Psoas muscle (tissue), 8 donors: ENCODE measurements around the gene IRAK3. TPM values are rescaled to one million over a fixed set of nuclear protein-coding genes. Genes with fewer than 3 reads are reported as not detected.
A peak's percentile ranks its signal among the peaks of the same experiment; 100 is the strongest.

ENCODE experiments used
- ATAC-seq, 4 donors: fragments of 200-7000 bp; cut with Tn5 transposase; one replicate each; pipeline ENCODE4 v1.9.1; 2020; ENCODE audit warnings: moderate library complexity in 3 of 4, mild to moderate bottlenecking in 2 of 4
- DNase-seq, 2 donors: peaks; one replicate each; pipeline ENCODE4 v3.0.0-alpha.2; 2020
- H3K27ac ChIP-seq: fragments of 200-600 bp; one replicate; pipeline ENCODE4 v1.8.0; 2022
- H3K27me3 ChIP-seq, 3 donors: fragments of 200-600 bp in 1 of 3; one replicate each; pipeline versions ENCODE4 v1.6.1 to v1.8.0; 2013 to 2022; ENCODE audit warnings: low read length in 2 of 3, mild to moderate bottlenecking in 2 of 3, moderate library complexity in 1 of 3; ENCODE audit not compliant: insufficient read depth in 3 of 3
- H3K36me3 ChIP-seq, 2 donors: fragments of 200-600 bp in 1 of 2; one replicate each; pipeline versions ENCODE4 v1.6.1 to v1.8.0; 2013 to 2022; ENCODE audit warnings: low read depth in 1 of 2, mild to moderate bottlenecking in 1 of 2, moderate library complexity in 1 of 2; ENCODE audit not compliant: insufficient read depth in 1 of 2
- H3K4me1 ChIP-seq: fragments of 200-600 bp; one replicate; pipeline ENCODE4 v1.8.0; 2022
- H3K4me3 ChIP-seq: fragments of 200-600 bp; one replicate; pipeline ENCODE4 v1.8.0; 2022; ENCODE audit warnings: mild to moderate bottlenecking
- H3K9me3 ChIP-seq: fragments of 200-600 bp; one replicate; pipeline ENCODE4 v1.8.0; 2022
- CTCF ChIP-seq: fragments of 200-600 bp; IDR thresholded peaks from one replicate; pipeline ENCODE4 v1.8.0; 2022; ENCODE audit warnings: antibody characterized with exemption
- WGBS, 3 donors: extraction: QIAGEN DNeasy Blood & Tissue Kit; methylation state at CpG; one replicate each; pipeline versions ENCODE4 v1.1.6 to v1.1.7; 2013; 5-methylcytosine and 5-hydroxymethylcytosine counted together
- intact Hi-C, 2 donors: fragments of 100-400 bp; cut with DNase I; formaldehyde crosslinking; loops; one replicate each; pipeline versions ENCODE4 v1.11.0 to v1.14.2; 2022
- polyA plus RNA-seq, 3 donors: library from polyadenylated mRNA; stranded (reverse); fragments of 200-250 nt; gene quantifications; one replicate each; pipeline ENCODE4 v1.2.3, GENCODE V29; 2013
- total RNA-seq, 4 donors: library from RNA; stranded (reverse); fragmentation: NEBNext Ultra II Directional in 2 of 4; extraction: Animal tissue kit (Norgen Biotek cat#: 25700) in 2 of 4; gene quantifications; one replicate each; pipeline versions ENCODE4 v1.2.1 to v1.2.4, GENCODE V29; 2021 to 2023
- donor health status: healthy with polysubstance abuse.
- donor health status: DM: no; HTN: no; CAD: no; lungs with moderate emphysema.
- donor health status: Bipolar disorder and iron deficiency.
- donor health status: healthy.
- donor health status: DM: yes; HTN: yes; CAD: no.
- donor health status: DM: no; HTN: no; CAD: no.
- donor health status: DM: no; HTN: no; CAD: no.
- donor health status: DM: yes; HTN: yes; CAD: no.

Gene IRAK3
- total and polyA plus RNA-seq, 7 donors, result 0.97 to 4.0 (median 2.2) TPM

- no peak for DNase-seq
These were observed 81.6 kb downstream of the IRAK3 start for GRCh38 chr12:66270613-66271012.

GRCh38 chr12:66272650-66273049 is 83.6 kb downstream of the IRAK3 start:
- DNase-seq (no peak), ATAC-seq (no peak)
- no peaks in the 10 kb centered on the region for H3K36me3 ChIP-seq
- H3K4me1 ChIP-seq, result no peaks in the 10 kb centered on the region
- 52 to 58% (median 54%) methylated on average over 3 of the region's 3 CpGs for WGBS, 3 donors
- TF ChIP-seq CTCF, result no peak
- intact Hi-C loops, result loop anchor here in 1 of 2 donors (10.0 kb wide), 1 partner anchor 422 kb away; no protein-coding TSS in a partner anchor
- no peaks in the 10 kb centered on the region for H3K9me3 ChIP-seq
- no peak overlapping the region for H3K27ac ChIP-seq
- no peak overlapping the region for H3K4me3 ChIP-seq
- H3K27me3 ChIP-seq, result no peaks in the 10 kb centered on the region

More at GRCh38 chr12:66270613-66271012, 81.6 kb downstream of the IRAK3 start:
- H3K4me1 ChIP-seq, result no peaks in the 10 kb centered on the region
- no peak overlapping the region for H3K4me3 ChIP-seq
- no peak for ATAC-seq
- intact Hi-C loops, result loop anchor here in 1 of 2 donors (10.0 kb wide), 1 partner anchor 424 kb away; no protein-coding TSS in a partner anchor
- no peak for TF ChIP-seq CTCF
- H3K36me3 ChIP-seq, result no peaks in the 10 kb centered on the region
- H3K27ac ChIP-seq, result no peak overlapping the region
- H3K9me3 ChIP-seq, result no peaks in the 10 kb centered on the region
- 68 to 78% (median 71%) methylated on average over 1 of the region's 1 CpG for WGBS, 3 donors
- H3K27me3 ChIP-seq, result no peaks in the 10 kb centered on the region

- ATAC-seq, result no peak
- no peak for TF ChIP-seq CTCF
- no peak for DNase-seq
- intact Hi-C loops, result loop anchor here in 1 of 2 donors (10.0 kb wide), 1 partner anchor 422 kb away; no protein-coding TSS in a partner anchor
- Histone ChIP-seq H3K27me3 (no peaks in the 10 kb centered on the region), H3K4me1 (no peaks in the 10 kb centered on the region), H3K27ac (no peak overlapping the region), H3K4me3 (no peak overlapping the region), H3K9me3 (no peaks in the 10 kb centered on the region), H3K36me3 (no peaks in the 10 kb centered on the region)
- WGBS, 3 donors, result 69 to 76% (median 71%) methylated on average over 1 of the region's 1 CpG
These were observed 84.1 kb downstream of the IRAK3 start for GRCh38 chr12:66273147-66273546.

GRCh38 chr12:66275040-66275439 is 86.0 kb downstream of the IRAK3 start:
- intact Hi-C loops, result loop anchor here in 1 of 2 donors (10.0 kb wide), 1 partner anchor 420 kb away; no protein-coding TSS in a partner anchor
- Histone ChIP-seq H3K27ac (no peak overlapping the region), H3K4me3 (no peak overlapping the region), H3K9me3 (no peaks in the 10 kb centered on the region), H3K27me3 (no peaks in the 10 kb centered on the region), H3K4me1 (no peaks in the 10 kb centered on the region), H3K36me3 (no peaks in the 10 kb centered on the region)
- ATAC-seq, result no peak
- no peak for DNase-seq
- no peak for TF ChIP-seq CTCF
- 57 to 61% (median 59%) methylated on average over 2 of the region's 2 CpGs for WGBS, 3 donors

- DNase-seq, result no peak
- Histone ChIP-seq H3K27me3 (no peaks in the 10 kb centered on the region), H3K27ac (no peak overlapping the region), H3K4me3 (no peak overlapping the region), H3K36me3 (no peaks in the 10 kb centered on the region), H3K4me1 (no peaks in the 10 kb centered on the region), H3K9me3 (no peaks in the 10 kb centered on the region)
- peak; percentile 16 for TF ChIP-seq CTCF
- ATAC-seq, result no peak
- 37 to 63% (median 52%) methylated on average over 3 of the region's 3 CpGs for WGBS, 3 donors
- intact Hi-C loops, result loop anchor here in 1 of 2 donors (10.0 kb wide), 1 partner anchor 416 kb away; no protein-coding TSS in a partner anchor
These were observed 90.2 kb downstream of the IRAK3 start for GRCh38 chr12:66279123-66279712.
